ENCODE data around the gene ARL17B. TPM values are rescaled to one million over a fixed set of nuclear protein-coding genes. Genes with fewer than 3 reads are reported as not detected.
A peak's percentile ranks its signal among the peaks of the same experiment; 100 is the strongest.
"Not testable (repeated sequence)": the region's sequence is repeated elsewhere in the genome, so short reads cannot be mapped to it uniquely, and the experiment has no call there.

Gene ARL17B
- total RNA-seq, 6 donors from 2014 or later: 7.8 to 47.1 (median 21.6) TPM

DNA sequence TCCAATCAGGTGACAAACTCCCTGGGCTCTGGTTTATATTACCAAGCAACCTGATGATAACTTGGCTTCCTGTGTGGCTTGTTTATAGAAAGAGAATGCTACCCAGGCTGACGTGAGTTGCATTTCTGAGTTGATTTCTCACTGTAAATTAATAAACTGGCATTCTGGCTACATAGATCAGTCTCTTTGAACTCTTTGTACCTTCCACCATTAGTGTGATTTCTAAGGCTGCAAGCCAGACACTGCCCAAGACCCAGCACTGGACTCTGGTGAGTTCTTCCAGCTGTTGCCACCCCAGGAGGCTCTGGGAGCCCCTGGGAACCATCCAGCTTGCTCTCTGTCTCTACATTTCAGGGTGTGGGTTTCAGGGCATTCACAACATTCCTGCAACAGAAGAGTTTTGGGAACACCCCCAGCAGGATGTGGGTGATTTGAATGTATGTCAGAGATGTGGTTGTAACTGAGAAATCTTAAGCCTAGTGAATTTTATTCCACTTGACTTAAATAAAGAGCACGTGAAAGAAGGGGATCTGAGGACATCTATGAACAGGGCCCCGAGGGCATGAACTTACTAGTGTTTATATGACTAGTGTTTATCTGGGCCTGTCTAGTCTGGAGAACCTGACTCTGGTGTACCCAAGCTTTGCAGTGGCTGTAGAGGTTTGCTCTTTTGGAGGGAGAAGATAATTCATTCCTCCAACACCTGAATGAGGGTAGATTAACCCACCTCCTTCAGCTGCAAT, 96.9 kb downstream of the ARL17B start:
- ATAC-seq (ENCODE audit: low FRiP score in 2 of 2): no peak
- TF ChIP-seq POLR2AphosphoS5 (IDR thresholded peaks at IDR 0.05) (no peak), POLR2A (IDR thresholded peaks at IDR 0.05) (no peak), EP300 (IDR thresholded peaks at IDR 0.05) (no peak)
- TF ChIP-seq, protein P1, sequence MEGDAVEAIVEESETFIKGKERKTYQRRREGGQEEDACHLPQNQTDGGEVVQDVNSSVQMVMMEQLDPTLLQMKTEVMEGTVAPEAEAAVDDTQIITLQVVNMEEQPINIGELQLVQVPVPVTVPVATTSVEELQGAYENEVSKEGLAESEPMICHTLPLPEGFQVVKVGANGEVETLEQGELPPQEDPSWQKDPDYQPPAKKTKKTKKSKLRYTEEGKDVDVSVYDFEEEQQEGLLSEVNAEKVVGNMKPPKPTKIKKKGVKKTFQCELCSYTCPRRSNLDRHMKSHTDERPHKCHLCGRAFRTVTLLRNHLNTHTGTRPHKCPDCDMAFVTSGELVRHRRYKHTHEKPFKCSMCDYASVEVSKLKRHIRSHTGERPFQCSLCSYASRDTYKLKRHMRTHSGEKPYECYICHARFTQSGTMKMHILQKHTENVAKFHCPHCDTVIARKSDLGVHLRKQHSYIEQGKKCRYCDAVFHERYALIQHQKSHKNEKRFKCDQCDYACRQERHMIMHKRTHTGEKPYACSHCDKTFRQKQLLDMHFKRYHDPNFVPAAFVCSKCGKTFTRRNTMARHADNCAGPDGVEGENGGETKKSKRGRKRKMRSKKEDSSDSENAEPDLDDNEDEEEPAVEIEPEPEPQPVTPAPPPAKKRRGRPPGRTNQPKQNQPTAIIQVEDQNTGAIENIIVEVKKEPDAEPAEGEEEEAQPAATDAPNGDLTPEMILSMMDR (IDR thresholded peaks at IDR 0.05): no peak
- 27 to 34% methylated on average over 3 of the region's 3 CpGs for WGBS, 2 donors
- H3K9me3 ChIP-seq: no peaks in the 10 kb centered on the region
- peaks cover 4 to 15% (median 8%) of the 10 kb centered on the region in 4 donors for H3K4me1 ChIP-seq
- no peaks in the 10 kb centered on the region for H3K36me3 ChIP-seq
- no peak for DNase-seq
- H3K27me3 ChIP-seq: no peaks in the 10 kb centered on the region
- H3K27ac ChIP-seq: no peak overlapping the region
- no peak overlapping the region for H3K4me3 ChIP-seq

DNA sequence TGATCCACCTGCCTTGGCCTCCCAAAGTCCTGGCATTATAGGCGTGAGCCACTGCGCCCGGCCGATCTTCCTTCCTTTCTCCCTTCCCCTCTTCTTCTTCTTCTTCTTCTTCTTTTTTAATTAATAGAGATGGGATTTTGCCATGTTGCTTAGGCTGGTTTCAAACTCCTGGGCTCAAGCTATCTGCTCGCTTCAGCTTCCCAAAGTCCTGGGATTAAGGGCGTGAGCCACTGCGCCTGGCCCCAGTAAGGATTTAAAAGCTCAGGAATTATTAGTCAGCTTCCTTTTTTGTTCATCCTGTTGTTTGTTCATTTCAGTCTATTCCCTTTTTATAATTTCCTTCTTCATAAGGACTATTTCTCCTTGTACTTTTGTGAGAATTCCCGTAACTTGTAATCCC, 99.3 kb downstream of the ARL17B start:
- H3K9me3 ChIP-seq: no peaks in the 10 kb centered on the region
- H3K4me1 ChIP-seq: peaks cover 4 to 9% (median 8%) of the 10 kb centered on the region in 4 donors
- ATAC-seq (ENCODE audit: low FRiP score in 2 of 2): no peak
- WGBS, 2 donors: 95% methylated on average over 8 of the region's 8 CpGs
- no peak overlapping the region for H3K27ac ChIP-seq
- no peaks in the 10 kb centered on the region for H3K27me3 ChIP-seq
- H3K4me3 ChIP-seq: no peak overlapping the region
- TF ChIP-seq POLR2AphosphoS5 (IDR thresholded peaks at IDR 0.05) (no peak), EP300 (IDR thresholded peaks at IDR 0.05) (no peak), POLR2A (IDR thresholded peaks at IDR 0.05) (no peak)
- TF ChIP-seq, protein P1 (IDR thresholded peaks at IDR 0.05): no peak
- H3K36me3 ChIP-seq: no peaks in the 10 kb centered on the region
- no peak for DNase-seq

DNA sequence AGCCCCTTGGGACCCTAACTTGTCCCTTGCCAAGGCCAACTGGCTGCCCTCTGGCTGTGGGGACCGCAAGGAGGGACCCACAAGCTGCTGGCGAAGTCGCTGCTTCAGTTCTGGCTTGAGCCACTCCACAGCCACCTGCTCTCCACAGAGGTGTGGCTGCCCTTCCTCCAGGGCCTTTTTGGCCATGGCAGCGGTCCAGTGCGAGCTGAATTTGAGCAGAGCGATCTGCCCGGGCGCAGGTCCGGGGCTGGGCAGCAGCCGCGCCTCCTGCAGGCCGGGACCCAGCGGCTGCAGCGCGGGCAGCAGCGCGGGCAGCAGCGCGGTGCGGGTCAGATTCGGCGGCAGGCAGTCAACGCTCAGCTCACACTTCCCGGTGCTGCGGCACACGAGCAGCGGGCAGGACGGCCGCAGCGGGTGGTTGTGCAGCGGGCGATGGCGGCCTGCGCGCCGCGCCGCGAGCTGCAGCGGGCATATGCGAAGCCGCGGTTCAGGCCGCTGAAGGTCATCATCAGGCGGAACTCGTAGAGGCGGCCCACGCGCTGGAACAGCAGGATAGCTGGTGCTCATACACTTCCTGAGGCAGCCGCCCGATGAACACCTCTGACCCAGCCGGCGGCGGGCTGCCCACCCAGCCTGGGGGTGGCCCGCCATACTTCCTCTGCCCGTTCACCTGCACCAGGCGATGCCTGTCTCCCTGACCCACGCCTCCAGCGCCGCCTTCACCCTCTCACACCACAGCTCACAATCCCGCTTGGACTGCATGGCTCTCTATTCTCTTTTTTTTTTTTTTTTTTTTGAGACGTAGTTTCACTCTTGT, 101.5 kb downstream of the ARL17B start:
- H3K9me3 ChIP-seq, H3K36me3 ChIP-seq, H3K4me1 ChIP-seq, H3K27ac ChIP-seq, H3K27me3 ChIP-seq: not testable (repeated sequence)
- H3K4me3 ChIP-seq: peak overlapping the region in 3 of 4 donors; percentile 29 to 45 (median 39)
- DNase-seq: peak; percentile 32 to 81
- ATAC-seq (ENCODE audit: low FRiP score in 2 of 2): peak; percentile 83 to 85
- WGBS, 2 donors: 3 to 6% methylated on average over 8 to 13 of the region's 62 CpGs
- TF ChIP-seq, protein P1 (IDR thresholded peaks at IDR 0.05): peak in 2 of 6 experiments; percentile 6 to 18

DNA sequence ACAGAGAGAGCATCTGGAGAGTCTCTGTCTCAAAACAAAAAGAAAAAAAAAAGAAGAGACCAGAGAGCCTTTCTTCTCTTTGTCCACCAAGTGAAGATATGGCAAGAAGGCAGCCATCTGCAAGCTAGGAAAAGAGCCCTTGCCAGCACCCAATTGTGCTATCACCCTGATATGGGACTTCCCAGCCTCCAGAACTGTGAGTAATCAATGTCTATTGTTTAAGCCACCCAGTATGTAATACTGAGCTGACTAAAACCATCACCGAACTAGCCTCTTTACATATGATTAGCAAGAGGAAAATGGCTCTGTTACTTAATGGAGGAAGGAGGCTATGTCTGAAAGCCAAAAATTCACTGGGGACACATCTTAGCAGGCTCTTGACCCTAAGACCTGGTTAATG, 105.2 kb downstream of the ARL17B start:
- H3K4me3 ChIP-seq; H3K27me3 ChIP-seq; H3K27ac ChIP-seq; H3K9me3 ChIP-seq; DNase-seq; ATAC-seq (ENCODE audit: low FRiP score in 2 of 2); H3K4me1 ChIP-seq; H3K36me3 ChIP-seq: not testable (repeated sequence)
- 89 to 91% methylated on average over 1 of the region's 1 CpG for WGBS, 2 donors

DNA sequence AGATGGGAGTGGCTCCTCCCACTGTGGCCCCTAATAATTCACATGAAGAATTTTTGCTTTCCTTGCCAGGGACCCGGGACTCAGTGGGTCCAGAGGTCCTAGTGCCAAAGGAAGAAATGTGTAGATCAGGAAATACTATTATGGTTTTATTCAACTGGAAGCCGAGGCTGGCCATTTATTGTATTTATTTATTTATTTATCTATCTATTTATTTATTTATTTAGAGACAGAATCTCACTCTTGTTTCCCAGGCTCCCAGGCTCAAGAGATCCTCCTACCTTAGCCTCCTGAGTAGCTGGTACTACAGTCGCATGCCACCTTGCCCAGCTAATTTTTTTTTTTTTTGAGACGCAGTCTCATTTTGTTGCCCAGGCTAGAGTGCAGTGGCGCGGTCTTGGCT, 107.4 kb downstream of the ARL17B start:
- not testable (repeated sequence) for H3K27me3 ChIP-seq; H3K9me3 ChIP-seq; DNase-seq; H3K36me3 ChIP-seq; ATAC-seq (ENCODE audit: low FRiP score in 2 of 2); H3K4me1 ChIP-seq; H3K4me3 ChIP-seq; H3K27ac ChIP-seq
- 89 to 94% methylated on average over 5 of the region's 6 CpGs for WGBS, 2 donors

Data from upper lobe of left lung (tissue), 6 donors.